ENCODE results near the gene NAV2.
A peak's percentile ranks its signal among the peaks of the same experiment; 100 is the strongest.

NAV2 gene

DNA sequence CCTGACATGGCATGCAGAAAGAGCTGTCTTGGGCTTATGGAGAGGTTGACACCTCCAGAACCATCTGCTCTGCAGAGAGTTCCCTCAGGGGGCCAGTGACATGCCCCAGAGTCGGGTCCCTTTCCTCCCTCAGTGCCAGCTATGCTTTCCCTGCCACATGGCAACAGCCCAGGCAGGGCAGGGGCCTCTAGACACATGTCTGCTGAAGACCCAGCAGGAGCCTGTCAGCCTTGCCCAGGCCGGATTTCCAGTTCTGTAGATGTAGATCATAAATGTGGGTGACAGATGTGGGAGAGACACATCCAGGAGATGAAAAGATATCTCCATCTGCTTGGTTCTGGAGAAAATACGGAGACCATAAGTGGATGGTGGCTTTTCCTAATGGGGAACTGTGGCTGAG is 25.5 kb downstream of the NAV2 start:
- DNase-seq = no peak
- Mint-ChIP-seq H3K4me3 (no peak overlapping the region), H3K9me3 (no peaks in the 10 kb centered on the region), H3K4me1 (peaks cover 35% of the 10 kb centered on the region), H3K36me3 (ENCODE audit: low read depth) (no peaks in the 10 kb centered on the region), H3K27me3 (ENCODE audit: low read depth, poor library complexity) (peaks cover 2% of the 10 kb centered on the region), H3K27ac (no peak overlapping the region)
- TF ChIP-seq, protein P1, sequence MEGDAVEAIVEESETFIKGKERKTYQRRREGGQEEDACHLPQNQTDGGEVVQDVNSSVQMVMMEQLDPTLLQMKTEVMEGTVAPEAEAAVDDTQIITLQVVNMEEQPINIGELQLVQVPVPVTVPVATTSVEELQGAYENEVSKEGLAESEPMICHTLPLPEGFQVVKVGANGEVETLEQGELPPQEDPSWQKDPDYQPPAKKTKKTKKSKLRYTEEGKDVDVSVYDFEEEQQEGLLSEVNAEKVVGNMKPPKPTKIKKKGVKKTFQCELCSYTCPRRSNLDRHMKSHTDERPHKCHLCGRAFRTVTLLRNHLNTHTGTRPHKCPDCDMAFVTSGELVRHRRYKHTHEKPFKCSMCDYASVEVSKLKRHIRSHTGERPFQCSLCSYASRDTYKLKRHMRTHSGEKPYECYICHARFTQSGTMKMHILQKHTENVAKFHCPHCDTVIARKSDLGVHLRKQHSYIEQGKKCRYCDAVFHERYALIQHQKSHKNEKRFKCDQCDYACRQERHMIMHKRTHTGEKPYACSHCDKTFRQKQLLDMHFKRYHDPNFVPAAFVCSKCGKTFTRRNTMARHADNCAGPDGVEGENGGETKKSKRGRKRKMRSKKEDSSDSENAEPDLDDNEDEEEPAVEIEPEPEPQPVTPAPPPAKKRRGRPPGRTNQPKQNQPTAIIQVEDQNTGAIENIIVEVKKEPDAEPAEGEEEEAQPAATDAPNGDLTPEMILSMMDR (IDR thresholded peaks at IDR 0.05) = no peak

DNA sequence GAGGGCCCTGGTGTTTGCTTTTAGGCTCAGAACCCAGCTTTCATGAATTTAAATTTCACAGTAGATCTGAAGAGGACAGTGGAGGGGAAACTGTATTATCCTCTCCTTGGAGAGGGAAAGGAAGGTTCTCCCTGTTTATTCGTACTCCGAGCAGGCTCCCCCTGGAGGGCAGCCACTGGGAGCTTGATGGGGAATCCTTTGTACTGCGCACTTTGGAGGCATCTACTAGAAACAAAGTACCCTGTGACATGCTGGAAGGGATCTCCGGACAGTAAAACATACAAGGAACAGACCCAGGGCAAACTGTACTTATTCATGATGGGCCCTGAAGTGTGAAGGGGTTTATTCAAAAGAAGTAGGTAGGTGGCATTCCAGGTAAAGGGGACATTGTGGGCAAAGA is 27.2 kb downstream of the NAV2 start:
- Mint-ChIP-seq H3K27me3 (ENCODE audit: low read depth, poor library complexity) (no peaks in the 10 kb centered on the region), H3K9me3 (no peaks in the 10 kb centered on the region), H3K4me1 (peaks cover 35% of the 10 kb centered on the region), H3K27ac (no peak overlapping the region), H3K36me3 (ENCODE audit: low read depth) (no peaks in the 10 kb centered on the region), H3K4me3 (no peak overlapping the region)
- TF ChIP-seq, protein P1 (IDR thresholded peaks at IDR 0.05) = peak; percentile 31
- peak; percentile 26 for DNase-seq

DNA sequence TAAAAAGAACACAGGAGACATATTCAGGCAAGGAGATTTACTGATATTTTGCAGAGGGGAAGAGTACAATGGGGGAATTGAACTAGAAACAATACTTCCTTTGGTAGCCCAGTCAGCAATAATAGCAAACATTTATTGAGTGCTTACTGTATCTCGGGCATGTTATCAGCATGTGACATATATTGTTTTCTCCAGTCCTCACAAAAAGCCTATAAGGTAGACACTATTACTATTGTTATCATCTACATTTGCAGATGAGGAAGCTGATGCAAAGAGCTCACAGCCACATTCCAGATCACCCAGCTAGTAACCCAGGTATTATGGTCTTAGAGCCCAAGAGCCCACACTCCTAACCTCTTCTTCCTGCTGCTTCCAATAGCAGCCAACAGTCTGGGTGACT is 27.9 kb downstream of the NAV2 start:
- Mint-ChIP-seq H3K4me3 (no peak overlapping the region), H3K4me1 (peaks cover 33% of the 10 kb centered on the region), H3K27me3 (ENCODE audit: low read depth, poor library complexity) (no peaks in the 10 kb centered on the region), H3K27ac (no peak overlapping the region), H3K9me3 (no peaks in the 10 kb centered on the region), H3K36me3 (ENCODE audit: low read depth) (no peaks in the 10 kb centered on the region)
- DNase-seq = no peak
- TF ChIP-seq, protein P1 (IDR thresholded peaks at IDR 0.05) = no peak

DNA sequence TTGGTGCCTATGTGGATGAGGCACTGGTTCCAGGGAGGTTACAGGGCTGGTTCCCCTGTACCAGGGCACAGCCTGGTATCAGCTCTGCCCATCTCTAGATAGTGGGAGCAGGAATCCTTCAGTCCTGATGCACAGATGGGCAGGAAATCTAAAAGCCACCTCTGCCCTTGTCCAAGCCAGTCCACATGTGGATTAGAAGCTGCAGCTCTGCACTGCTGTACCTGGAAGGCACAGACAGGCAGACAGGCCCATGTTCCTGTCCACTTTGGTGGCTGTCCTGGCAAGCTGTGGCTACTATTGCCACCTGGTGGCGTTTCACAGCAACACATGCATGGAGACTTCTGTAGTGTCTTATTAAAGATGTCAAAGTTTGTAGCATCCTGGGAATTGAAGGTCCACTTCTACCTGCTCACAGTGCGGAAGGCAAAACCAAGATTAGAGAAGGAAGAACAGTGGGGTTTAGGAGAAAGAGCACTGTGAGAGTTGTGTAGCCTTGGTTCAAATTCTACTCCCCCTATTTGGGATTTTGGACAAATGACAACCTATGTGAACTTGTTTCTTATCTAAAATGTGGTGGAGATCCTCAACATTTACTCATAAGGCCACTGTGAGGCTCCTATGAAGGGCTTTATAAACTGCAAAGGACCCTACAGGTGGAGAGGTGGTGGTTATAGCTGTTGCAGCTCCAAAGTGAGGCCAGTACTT is 30.1 kb downstream of the NAV2 start:
- no peak overlapping the region for H3K4me3 Mint-ChIP-seq
- H3K9me3 Mint-ChIP-seq = no peaks in the 10 kb centered on the region
- peak; percentile 81 for DNase-seq
- H3K36me3 Mint-ChIP-seq (ENCODE audit: low read depth) = no peaks in the 10 kb centered on the region
- H3K27ac Mint-ChIP-seq = no peak overlapping the region
- H3K27me3 Mint-ChIP-seq (ENCODE audit: low read depth, poor library complexity) = no peaks in the 10 kb centered on the region
- TF ChIP-seq, protein P1 (IDR thresholded peaks at IDR 0.05) = peak; percentile 89
- peaks cover 29% of the 10 kb centered on the region for H3K4me1 Mint-ChIP-seq

DNA sequence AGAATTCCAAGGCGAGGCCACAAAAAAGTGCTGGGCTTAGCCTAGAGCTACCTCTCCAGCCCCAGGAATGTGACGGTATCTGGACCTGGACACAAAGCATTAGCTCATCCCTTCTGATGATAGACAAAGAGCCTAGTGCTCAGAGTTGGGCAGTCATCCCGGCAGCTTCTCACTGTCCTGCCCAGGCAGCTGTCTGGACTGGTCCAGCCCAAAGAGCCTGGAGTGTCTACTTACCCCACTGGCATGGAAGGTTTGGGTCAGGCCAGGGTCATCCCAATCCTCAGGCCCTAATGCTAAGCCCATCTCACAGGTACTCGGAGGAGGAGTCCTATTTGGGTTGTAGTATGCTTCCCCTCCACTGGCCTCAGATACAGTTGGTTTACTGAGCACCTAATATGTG is 31.0 kb downstream of the NAV2 start:
- no peak for DNase-seq
- TF ChIP-seq, protein P1 (IDR thresholded peaks at IDR 0.05) = no peak
- Mint-ChIP-seq H3K27ac (no peak overlapping the region), H3K9me3 (no peaks in the 10 kb centered on the region), H3K4me1 (peaks cover 28% of the 10 kb centered on the region), H3K36me3 (ENCODE audit: low read depth) (no peaks in the 10 kb centered on the region), H3K27me3 (ENCODE audit: low read depth, poor library complexity) (no peaks in the 10 kb centered on the region), H3K4me3 (no peak overlapping the region)

DNA sequence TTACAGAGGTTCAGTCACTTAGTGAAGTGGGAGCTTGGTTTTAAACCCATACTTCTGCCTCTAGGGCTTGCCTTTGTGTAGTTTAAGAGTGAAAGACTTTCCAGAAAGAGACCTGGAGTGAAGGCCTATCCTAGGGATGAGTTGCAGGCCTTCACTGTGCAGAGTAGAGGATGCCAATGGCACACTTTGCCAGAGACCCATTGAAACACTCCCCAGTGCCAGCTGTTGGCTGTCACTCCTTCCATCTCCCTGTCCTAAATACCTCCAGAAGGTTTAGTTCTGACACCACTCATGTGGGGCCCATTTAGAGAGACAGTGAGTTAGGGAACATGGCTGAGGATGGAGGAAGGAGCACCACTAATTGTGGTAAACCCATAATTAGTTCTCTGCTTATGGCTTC is 31.5 kb downstream of the NAV2 start:
- H3K4me1 Mint-ChIP-seq = peaks cover 23% of the 10 kb centered on the region
- H3K36me3 Mint-ChIP-seq (ENCODE audit: low read depth) = no peaks in the 10 kb centered on the region
- H3K27me3 Mint-ChIP-seq (ENCODE audit: low read depth, poor library complexity) = no peaks in the 10 kb centered on the region
- no peak overlapping the region for H3K4me3 Mint-ChIP-seq
- TF ChIP-seq, protein P1 (IDR thresholded peaks at IDR 0.05) = no peak
- no peak overlapping the region for H3K27ac Mint-ChIP-seq
- no peak for DNase-seq
- H3K9me3 Mint-ChIP-seq = no peaks in the 10 kb centered on the region
